ENCODE measurements around the gene SLC7A5. TPM values are rescaled to one million over a fixed set of nuclear protein-coding genes. Genes with fewer than 3 reads are reported as not detected.
"Not testable (repeated sequence)": the region's sequence is repeated elsewhere in the genome, so short reads cannot be mapped to it uniquely, and the experiment has no call there.

The SLC7A5 gene
- total RNA-seq, 2 donors from 2014 or later, result 463 to 508 TPM

DNA sequence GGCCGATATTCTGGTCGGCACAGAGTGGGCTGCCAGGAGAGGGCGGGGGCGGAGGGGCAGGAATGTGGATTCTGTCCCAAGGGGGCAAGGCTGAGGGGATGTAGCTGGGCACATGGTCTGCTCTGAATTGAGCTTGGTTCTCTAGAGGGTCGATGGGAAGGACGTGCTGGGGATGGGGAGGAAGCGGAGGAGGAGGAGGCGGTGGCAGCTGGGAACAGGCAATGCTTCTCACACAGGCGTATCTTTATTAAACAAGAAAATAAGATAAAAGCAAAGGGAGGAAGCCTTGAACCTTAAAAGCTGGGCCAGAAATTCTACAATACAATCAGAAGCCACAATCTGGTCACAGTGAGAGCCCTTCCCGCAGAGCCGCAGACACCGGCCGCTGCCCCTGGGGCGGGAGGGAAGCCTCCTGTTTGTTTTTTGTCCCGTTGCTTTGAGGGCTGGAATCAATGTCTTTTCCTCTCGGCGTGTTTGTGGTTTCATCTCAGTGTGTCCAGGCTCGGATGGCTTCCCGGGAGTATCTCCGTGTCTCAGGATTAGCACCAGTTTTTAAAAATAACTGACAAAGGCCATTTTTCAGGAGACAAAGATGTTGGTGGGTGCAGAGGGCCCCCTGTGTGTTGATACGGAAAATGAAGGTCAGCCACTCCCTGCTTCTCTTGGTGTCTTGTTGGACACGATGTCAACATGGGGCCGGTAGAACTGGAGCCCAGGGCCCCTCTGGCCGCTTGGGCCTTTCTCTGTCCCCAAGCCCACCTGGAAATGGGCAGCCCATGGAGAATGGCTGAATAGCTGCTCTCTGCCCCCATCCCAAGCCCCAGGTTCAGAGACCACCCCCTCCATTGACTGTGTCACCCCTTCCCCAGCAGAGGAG, 12.3 kb upstream of the SLC7A5 start:
- Mint-ChIP-seq H3K27me3 (ENCODE audit: low read depth) (peaks cover 7% of the 10 kb centered on the region), H3K36me3 (ENCODE audit: insufficient read depth in 2 of 2) (no peaks in the 10 kb centered on the region), H3K4me3 (no peak overlapping the region), H3K27ac (no peak overlapping the region), H3K9me3 (peaks cover 0 to 5% of the 10 kb centered on the region in 2 donors), H3K4me1 (ENCODE audit: low read depth) (peaks cover 34% of the 10 kb centered on the region)
- ATAC-seq (replicated peaks in 1 of 2), result no peak
- DNase-seq, result no peak

DNA sequence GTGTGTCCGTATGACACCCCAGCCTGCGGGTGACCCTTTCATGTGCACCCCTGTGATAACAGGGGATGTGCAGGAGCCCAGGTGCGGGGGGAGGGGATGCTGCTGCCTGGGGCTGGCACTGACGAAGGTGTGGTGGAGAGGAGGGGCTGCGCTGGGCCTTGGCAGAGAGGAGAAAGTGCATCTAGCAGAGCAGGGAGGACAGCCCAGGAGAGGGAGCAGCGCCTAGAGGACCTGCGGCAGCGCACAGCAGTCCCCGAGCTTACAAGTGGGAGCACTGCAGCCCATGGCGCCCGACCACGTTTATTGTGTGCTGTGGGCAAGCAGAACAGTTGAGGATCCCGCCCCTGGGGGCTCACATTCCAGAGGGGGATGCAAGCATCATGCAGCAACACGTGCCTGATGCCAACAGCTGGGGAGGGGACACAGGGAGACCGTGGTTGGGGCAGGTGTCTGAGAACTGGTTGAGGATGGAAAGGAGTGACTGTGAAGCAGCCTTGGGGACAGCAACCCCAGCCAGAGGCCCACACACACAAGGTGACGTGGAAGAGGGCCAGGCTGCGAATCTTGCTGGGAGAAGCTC, 10.9 kb upstream of the SLC7A5 start:
- no peak overlapping the region for H3K27ac Mint-ChIP-seq
- DNase-seq (no peak), ATAC-seq (replicated peaks in 1 of 2) (no peak)

DNA sequence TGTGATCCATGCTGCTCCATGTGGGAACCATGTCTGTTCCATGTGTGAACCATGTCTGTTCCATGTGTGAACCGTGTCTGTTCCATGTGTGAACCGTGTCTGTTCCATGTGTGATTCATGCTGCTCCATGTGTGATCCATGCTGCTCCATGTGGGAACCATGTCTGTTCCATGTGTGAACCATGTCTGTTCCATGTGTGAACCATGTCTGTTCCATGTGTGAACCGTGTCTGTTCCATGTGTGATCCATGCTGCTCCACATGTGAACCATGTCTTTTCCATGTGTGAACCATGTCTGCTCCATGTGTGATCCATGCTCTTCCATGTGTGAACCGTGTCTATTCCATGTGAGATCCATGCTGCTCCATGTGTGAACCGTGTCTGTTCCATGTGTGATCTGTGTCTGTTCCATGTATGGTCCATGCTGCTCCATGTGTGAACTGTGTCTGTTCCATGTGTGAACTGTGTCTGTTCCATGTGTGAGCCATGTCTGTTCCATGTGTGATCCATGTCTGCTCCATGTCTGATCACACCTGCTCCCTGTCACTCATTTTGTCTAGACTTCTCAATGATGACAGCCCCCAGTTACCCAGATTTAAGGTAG, 10.2 kb upstream of the SLC7A5 start:
- peaks cover 55% of the 10 kb centered on the region for H3K4me1 Mint-ChIP-seq (ENCODE audit: low read depth)
- H3K27me3 Mint-ChIP-seq (ENCODE audit: low read depth); H3K27ac Mint-ChIP-seq; H3K36me3 Mint-ChIP-seq (ENCODE audit: insufficient read depth in 2 of 2); ATAC-seq (replicated peaks in 1 of 2); H3K9me3 Mint-ChIP-seq; H3K4me3 Mint-ChIP-seq; DNase-seq: not testable (repeated sequence)

More for the DNA sequence above, 10.9 kb upstream of the SLC7A5 start:
- no peaks in the 10 kb centered on the region for H3K36me3 Mint-ChIP-seq (ENCODE audit: insufficient read depth in 2 of 2)
- H3K4me3 Mint-ChIP-seq, result no peak overlapping the region
- peaks cover 48% of the 10 kb centered on the region for H3K4me1 Mint-ChIP-seq (ENCODE audit: low read depth)
- H3K27me3 Mint-ChIP-seq (ENCODE audit: low read depth), result peaks cover 7% of the 10 kb centered on the region
- peaks cover 0 to 5% of the 10 kb centered on the region in 2 donors for H3K9me3 Mint-ChIP-seq

DNA sequence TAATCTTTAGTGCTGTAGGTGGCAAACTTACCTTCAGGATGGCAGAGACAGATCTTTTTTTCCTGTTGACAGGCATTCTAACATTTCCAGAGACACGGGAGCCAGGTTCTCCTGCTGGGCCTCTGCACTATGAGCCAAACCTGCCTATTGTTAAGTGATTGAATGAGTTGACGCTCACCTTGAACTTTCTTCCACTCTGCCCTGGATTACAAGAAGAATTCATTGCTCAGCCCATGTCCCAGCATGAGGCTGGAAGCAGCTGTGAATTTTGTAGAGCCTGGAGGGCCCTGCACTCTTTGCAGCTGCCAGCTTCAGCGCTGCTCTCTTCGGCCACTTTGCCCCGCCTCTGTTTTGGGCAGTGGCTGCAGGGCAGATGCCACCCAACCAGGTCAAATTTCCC, 9.4 kb upstream of the SLC7A5 start:
- no peaks in the 10 kb centered on the region for H3K36me3 Mint-ChIP-seq (ENCODE audit: insufficient read depth in 2 of 2)
- peaks cover 7% of the 10 kb centered on the region for H3K27me3 Mint-ChIP-seq (ENCODE audit: low read depth)
- no peak overlapping the region for H3K4me3 Mint-ChIP-seq
- H3K27ac Mint-ChIP-seq, result no peak overlapping the region
- no peak for ATAC-seq (replicated peaks in 1 of 2)
- H3K4me1 Mint-ChIP-seq (ENCODE audit: low read depth), result peaks cover 59% of the 10 kb centered on the region
- H3K9me3 Mint-ChIP-seq, result peaks cover 0 to 5% of the 10 kb centered on the region in 2 donors
- no peak for DNase-seq

DNA sequence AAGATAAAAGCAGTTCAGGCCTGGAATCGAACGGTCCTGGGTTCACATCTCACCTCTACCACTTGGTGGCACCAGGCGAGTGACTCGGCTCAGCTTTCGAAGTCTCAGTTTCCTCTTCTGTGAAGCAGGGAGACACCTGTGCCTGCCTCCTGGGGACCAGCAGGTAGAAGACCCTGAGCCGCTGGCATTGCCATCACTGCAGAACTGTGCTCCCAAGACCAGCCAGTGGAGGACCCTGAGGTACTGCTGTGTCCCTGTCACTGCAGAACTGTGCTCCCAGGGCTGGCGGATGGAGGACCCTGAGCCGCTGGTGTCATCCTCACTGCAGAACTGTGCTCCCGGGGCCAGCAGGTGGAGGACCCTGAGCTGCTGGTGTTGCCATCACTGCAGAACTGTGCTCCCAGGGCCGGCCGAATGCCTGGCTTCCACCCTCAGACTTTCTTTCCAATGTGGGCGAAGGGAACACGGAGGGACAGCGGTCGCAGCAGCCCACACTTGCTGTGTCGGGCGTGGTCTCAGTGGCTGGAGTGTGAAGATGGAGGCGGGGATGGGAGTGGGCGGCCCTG, 8.7 kb upstream of the SLC7A5 start:
- Mint-ChIP-seq H3K27ac (peak overlapping the region; percentile 39), H3K4me3 (no peak overlapping the region), H3K9me3 (peaks cover 0 to 5% of the 10 kb centered on the region in 2 donors), H3K4me1 (ENCODE audit: low read depth) (peaks cover 66% of the 10 kb centered on the region), H3K27me3 (ENCODE audit: low read depth) (peaks cover 7% of the 10 kb centered on the region), H3K36me3 (ENCODE audit: insufficient read depth in 2 of 2) (no peaks in the 10 kb centered on the region)
- ATAC-seq (replicated peaks in 1 of 2), result peak in 1 of 2 donors; percentile 18
- DNase-seq, result peak; percentile 41 to 50

DNA sequence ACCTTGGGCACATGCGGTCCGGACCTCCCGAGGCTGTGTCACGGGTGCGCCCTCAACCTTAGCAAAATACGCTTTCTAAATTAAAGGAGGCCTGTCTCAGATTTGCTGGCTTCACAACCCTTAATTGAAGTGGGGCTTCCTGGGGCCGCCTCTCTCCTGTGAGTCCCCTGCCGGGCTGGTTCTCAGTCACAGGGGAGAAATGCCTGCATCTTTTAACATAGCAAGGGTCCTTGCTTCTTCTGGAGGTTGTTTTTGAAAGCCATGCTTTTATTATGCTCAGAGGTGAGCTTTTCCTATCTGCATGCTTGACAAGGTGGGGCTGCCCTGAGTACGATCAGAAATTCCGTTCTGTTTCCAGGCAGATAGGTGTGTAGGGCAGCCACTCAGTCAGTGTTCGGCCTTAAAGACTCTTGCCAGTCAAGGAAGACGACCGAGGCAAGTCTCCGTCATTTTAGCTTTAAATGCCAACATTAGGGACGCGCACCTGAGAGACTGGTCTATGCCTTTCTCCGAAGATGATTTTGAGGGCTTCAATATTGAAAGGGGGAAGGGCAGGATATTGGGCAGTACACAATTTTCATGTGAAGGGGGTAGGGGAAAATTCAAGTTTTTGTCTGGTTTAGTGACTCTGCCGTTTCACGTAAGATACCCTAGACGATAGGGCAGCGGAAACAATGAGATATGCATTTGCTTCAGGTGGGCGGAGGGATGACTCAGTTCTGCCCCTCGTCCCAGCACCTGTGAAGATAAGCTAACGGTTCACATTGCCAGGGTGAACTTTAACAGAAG, 5.5 kb upstream of the SLC7A5 start:
- Mint-ChIP-seq H3K4me1 (ENCODE audit: low read depth) (peaks cover 88% of the 10 kb centered on the region), H3K9me3 (peaks cover 0 to 5% of the 10 kb centered on the region in 2 donors), H3K27ac (peak overlapping the region; percentile 98)

DNA sequence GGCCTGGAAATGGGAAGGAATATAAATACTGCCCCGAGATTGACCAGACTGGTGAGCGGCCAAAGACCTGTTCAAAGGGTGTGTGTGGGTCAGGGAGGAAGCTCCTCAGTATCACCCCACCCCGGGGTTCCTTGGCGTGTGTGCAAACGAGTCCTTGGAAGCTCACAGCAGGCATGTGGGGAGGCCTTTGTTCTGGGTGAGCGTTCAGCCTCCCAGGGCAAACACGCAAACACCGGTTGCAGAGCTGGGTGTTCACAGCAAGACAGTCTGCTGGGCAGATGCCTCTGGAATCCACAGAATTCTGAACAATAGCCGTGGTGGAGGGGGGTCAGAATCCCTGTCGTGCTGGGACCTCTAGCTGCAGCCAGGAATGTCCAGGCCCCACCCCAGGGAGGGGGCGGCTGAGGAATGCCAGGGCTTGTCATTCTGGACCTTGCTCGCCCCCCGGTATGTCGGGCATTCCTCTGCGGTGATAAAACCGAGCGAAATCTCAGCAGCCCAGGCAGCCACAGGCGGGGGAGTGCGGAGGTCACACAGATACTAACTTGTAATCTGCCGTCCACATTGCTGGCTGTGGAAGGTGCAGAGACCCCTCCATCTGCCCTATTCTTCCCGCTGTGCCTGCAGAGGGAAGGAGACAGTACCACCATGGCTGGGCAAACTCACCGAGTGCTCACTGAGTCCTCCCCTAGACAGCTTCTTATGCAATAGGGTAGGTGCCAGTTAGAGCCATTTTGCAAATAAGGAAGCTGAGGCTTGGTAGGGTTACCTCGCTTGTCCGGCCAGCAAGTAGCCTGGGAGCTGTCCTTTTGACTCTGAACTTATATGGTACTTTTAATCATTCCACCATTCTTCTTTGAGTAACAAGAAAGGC, 1.3 kb upstream of the SLC7A5 start:
- Mint-ChIP-seq H3K27ac (peak overlapping the region; percentile 66), H3K36me3 (ENCODE audit: insufficient read depth in 2 of 2) (peaks cover 25 to 31% of the 10 kb centered on the region in 2 donors), H3K4me3 (peak overlapping the region; percentile 59 to 62), H3K4me1 (ENCODE audit: low read depth) (peaks cover 71% of the 10 kb centered on the region)
- not testable (repeated sequence) for DNase-seq; ATAC-seq (replicated peaks in 1 of 2); H3K27me3 Mint-ChIP-seq (ENCODE audit: low read depth); H3K9me3 Mint-ChIP-seq

More for the DNA sequence above, 5.5 kb upstream of the SLC7A5 start:
- peak overlapping the region; percentile 69 to 85 for H3K4me3 Mint-ChIP-seq
- H3K36me3 Mint-ChIP-seq (ENCODE audit: insufficient read depth in 2 of 2), result no peaks in the 10 kb centered on the region
- DNase-seq (peak; percentile 85 to 88), ATAC-seq (replicated peaks in 1 of 2) (peak; percentile 80 to 81)
- no peaks in the 10 kb centered on the region for H3K27me3 Mint-ChIP-seq (ENCODE audit: low read depth)

DNA sequence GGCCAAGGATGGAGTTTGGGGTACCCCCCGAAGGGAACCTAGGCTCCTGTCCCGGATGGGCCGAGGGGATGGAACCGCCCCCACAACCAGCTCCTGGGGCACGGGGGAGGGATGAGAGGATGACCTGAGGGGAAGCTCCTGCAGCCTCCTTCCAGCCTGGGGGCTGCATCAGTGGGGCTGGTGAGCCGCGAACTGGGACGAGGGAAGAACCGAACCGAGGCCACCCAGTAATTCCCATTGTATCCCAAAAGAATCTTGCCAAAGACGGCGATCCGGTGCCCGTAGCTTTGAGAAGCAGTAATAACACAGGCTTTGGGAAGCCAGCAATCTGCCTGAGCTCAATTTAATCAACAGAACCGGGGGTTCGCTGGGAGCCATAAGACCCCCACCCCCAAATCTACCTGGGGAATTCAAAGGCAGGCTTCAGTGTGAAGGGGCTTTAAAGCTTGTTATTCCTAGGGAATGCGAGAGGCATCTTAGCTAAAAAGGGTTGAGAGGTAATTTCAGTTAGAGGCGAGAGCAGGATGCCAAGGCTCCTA, 641 bp upstream of the SLC7A5 start:
- Mint-ChIP-seq H3K36me3 (ENCODE audit: insufficient read depth in 2 of 2) (peaks cover 28 to 35% of the 10 kb centered on the region in 2 donors), H3K27ac (peak overlapping the region; percentile 46), H3K4me1 (ENCODE audit: low read depth) (peaks cover 71% of the 10 kb centered on the region), H3K4me3 (peak overlapping the region; percentile 59 to 62)
- not testable (repeated sequence) for H3K27me3 Mint-ChIP-seq (ENCODE audit: low read depth); ATAC-seq (replicated peaks in 1 of 2); H3K9me3 Mint-ChIP-seq; DNase-seq

DNA sequence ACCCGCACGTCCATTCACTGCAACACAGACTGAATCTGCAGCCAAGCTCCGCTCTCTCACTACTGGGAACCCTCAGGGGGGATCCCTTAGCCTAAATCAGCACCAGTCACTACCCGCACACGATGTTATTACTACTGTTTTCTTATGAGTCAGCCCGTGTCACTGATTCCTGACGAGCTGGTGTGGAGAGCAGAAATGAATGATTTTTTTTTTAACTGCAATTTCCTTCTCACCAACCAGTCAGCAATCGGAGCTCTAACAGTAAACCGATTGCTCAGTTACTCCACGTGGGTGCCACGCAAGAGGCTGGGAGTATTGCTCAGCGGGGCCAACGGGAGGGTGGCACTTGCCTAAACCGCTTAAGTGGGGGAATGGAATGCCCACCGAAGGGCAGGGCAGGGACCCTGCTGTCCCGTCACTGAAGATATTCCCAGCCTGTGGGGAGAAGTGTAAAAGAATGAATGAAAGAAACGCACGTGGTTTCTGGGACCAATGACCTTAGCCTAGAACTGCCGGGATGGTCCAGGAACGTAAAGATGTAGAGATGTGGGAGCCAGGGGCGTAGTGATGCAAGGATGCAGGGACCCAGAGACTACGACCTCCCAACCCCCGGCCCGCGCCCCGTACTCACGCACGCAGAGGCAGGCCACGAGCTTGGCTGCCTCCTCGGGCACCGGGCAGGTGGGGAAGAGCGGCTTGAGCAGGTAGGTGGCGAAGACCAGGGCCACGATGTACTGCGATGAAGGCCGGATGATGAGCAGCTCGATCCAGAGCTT, 865 bp downstream of the SLC7A5 start:
- Mint-ChIP-seq H3K36me3 (ENCODE audit: insufficient read depth in 2 of 2) (peaks cover 35 to 44% of the 10 kb centered on the region in 2 donors), H3K4me1 (ENCODE audit: low read depth) (peaks cover 70% of the 10 kb centered on the region)

DNA sequence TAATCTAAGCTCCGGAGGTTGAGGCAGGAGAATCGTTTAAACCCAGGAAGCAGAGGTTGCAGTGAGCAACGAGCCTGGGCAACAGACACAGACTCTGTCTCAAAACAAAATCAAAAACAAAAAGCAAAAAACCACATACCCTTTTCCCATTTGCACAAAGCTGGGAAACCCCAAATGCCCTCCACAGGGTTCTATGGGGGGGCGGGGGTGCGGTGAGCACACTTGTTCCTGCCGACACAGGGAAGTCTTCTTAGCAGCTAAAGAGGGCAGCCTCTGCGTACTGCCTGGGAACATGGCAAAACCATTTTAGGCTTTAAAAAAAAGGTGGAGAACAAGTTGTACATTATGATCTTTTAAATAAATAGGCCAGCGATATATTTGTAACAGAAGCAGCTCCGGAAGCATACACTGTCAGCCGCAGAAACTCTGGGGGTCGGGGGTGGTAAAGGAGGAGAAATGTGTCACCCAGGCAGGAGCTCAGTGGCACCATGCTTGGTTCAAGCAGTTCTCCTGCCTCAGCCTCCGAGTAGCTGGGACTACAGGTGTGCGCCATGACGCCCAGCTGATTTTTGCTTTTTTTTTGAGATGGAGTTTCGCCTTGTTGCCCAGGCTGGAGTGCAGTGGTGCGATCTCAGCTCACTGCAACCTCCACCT, 3.3 kb downstream of the SLC7A5 start:
- Mint-ChIP-seq H3K36me3 (ENCODE audit: insufficient read depth in 2 of 2) (peaks cover 36 to 55% of the 10 kb centered on the region in 2 donors), H3K4me3 (peak overlapping the region; percentile 98 to 100), H3K4me1 (ENCODE audit: low read depth) (peaks cover 68% of the 10 kb centered on the region), H3K27ac (peak overlapping the region; percentile 100)
- H3K27me3 Mint-ChIP-seq (ENCODE audit: low read depth); H3K9me3 Mint-ChIP-seq: not testable (repeated sequence)
- ATAC-seq (replicated peaks in 1 of 2) (peak; percentile 11 to 13), DNase-seq (peak; percentile 60 to 68)

More for the DNA sequence above, 865 bp downstream of the SLC7A5 start:
- DNase-seq (peak; percentile 78 to 81), ATAC-seq (replicated peaks in 1 of 2) (peak; percentile 55 to 61)
- H3K27me3 Mint-ChIP-seq (ENCODE audit: low read depth); H3K9me3 Mint-ChIP-seq: not testable (repeated sequence)
- Mint-ChIP-seq H3K4me3 (peak overlapping the region; percentile 98 to 100), H3K27ac (peak overlapping the region; percentile 100)

All from activated T-cell treated with anti-CD3 and anti-CD28 coated beads, Interleukin-2, amount 50 U/mL, for 72 hours (primary cell).